GM12878 (cell line): ENCODE data around the gene EPO. TPM values are rescaled to one million over a fixed set of nuclear protein-coding genes. Genes with fewer than 3 reads are reported as not detected.

Experiments used
- ATAC-seq: fragments of 200-7000 bp; cut with Tn5 transposase; 3 replicates; pipeline ENCODE4 v1.9.1; 2020; ENCODE audit warnings: mild to moderate bottlenecking, moderate library complexity
- BruUV-seq: library from RNA; stranded (reverse); fragments of 400-500 nt; replicated peaks from 2 replicates; lab custom pipeline; 2021; lab: Mats Ljungman, UMichigan
- CTCF ChIA-PET: fragments of 300-600 bp; sonication (Branson Sonifier 250); formaldehyde crosslinking; extraction: SDS; loops from one replicate; lab custom pipeline; 2021; ENCODE audit warnings: inconsistent platforms; lab: Yijun Ruan, JAX
- POLR2A ChIA-PET: fragments of 350-600 bp; formaldehyde crosslinking; extraction: SDS; loops from one replicate; lab custom pipeline; 2021; ENCODE audit warnings: inconsistent platforms; lab: Charles Lee
- RAD21 ChIA-PET: fragments of 300-600 bp; sonication (Branson Sonifier 250); formaldehyde crosslinking; loops from one replicate; lab custom pipeline; 2023; ENCODE audit warnings: antibody characterized with exemption; ENCODE audit not compliant: unreplicated experiment; lab: Charles Lee
- SMC1A ChIA-PET: fragments of 300-600 bp; sonication (Branson Sonifier 250); formaldehyde crosslinking; loops from one replicate; lab custom pipeline; 2023; ENCODE audit not compliant: unreplicated experiment, uncharacterized antibody; lab: Charles Lee
- DNase-seq: peaks from one replicate; pipeline ENCODE4 v3.0.0-alpha.2; 2011; ENCODE audit warnings: low read depth, low spot score
- FAIRE-seq: peaks from 3 replicates; lab custom pipeline; 2011; peaks lifted over from hg19 to GRCh38; lab: Jason Lieb, UNC
- H2AFZ ChIP-seq: 2 replicates; pipeline ENCODE4 v1.6.0; 2011; ENCODE audit warnings: low read depth, low read length, control low read depth; ENCODE audit not compliant: control insufficient read depth
- H3K27ac ChIP-seq: 2 replicates; pipeline ENCODE4 v1.5.1; 2011; ENCODE audit warnings: control low read depth; ENCODE audit not compliant: control insufficient read depth, insufficient read depth
- H3K27me3 ChIP-seq, 2 experiments: replicated peaks in 1 of 2; 2 replicates each; pipeline versions ENCODE4 v1.6.0 to v1.6.1; 2011; ENCODE audit warnings: low read length in 1 of 2; ENCODE audit not compliant: control insufficient read depth in 2 of 2, insufficient read depth in 2 of 2
- H3K36me3 ChIP-seq, 2 experiments: 2 replicates each; pipeline ENCODE4 v1.5.1; 2011; ENCODE audit warnings: low read length in 1 of 2; ENCODE audit not compliant: control insufficient read depth in 2 of 2, insufficient read depth in 2 of 2
- H3K4me1 ChIP-seq: 2 replicates; pipeline ENCODE4 v1.6.1; 2011; ENCODE audit warnings: mild to moderate bottlenecking, low read length, moderate library complexity, mixed read lengths; ENCODE audit not compliant: control insufficient read depth, insufficient read depth
- H3K4me2 ChIP-seq: 2 replicates; pipeline ENCODE4 v1.6.0; 2011; ENCODE audit warnings: control low read depth; ENCODE audit not compliant: control insufficient read depth, insufficient read depth
- H3K4me3 ChIP-seq: fragments of 200-600 bp; sonication (generic); 2 replicates; pipeline ENCODE4 v1.5.1; 2016
- H3K79me2 ChIP-seq: 2 replicates; pipeline ENCODE4 v1.6.0; 2011; ENCODE audit warnings: low read length; ENCODE audit not compliant: control insufficient read depth, insufficient read depth
- H3K9ac ChIP-seq: 2 replicates; pipeline ENCODE4 v1.8.0; 2011; ENCODE audit warnings: low read length, control low read depth, mixed read lengths; ENCODE audit not compliant: control insufficient read depth, insufficient read depth
- H3K9me3 ChIP-seq: replicated peaks from 3 replicates; pipeline ENCODE4 v1.5.1; 2011; ENCODE audit warnings: mild to moderate bottlenecking, low read length; ENCODE audit not compliant: control insufficient read depth, insufficient read depth
- H4K20me1 ChIP-seq: 2 replicates; pipeline ENCODE4 v1.6.0; 2011; ENCODE audit not compliant: control insufficient read depth, insufficient read depth
- BCL11A ChIP-seq: IDR thresholded peaks from 2 replicates; pipeline ENCODE4 v1.6.1; 2011; ENCODE audit warnings: low read depth, low read length
- BMI1 ChIP-seq: fragments of 450-650 bp; IDR thresholded peaks from 2 replicates; pipeline ENCODE4 v1.6.1; 2016; ENCODE audit warnings: mild to moderate bottlenecking, moderate library complexity, borderline replicate concordance
- CHD2 ChIP-seq: IDR thresholded peaks from 2 replicates; pipeline ENCODE4 v1.6.1; 2011; ENCODE audit warnings: low read depth, low read length, improper control_type of control experiment, borderline replicate concordance
- EGR1 ChIP-seq, 2 experiments: IDR thresholded peaks; 1 replicate in 1 of 2; 2 replicates in 1 of 2; pipeline ENCODE4 v1.6.1; 2011 to 2012; ENCODE audit warnings: low read depth in 2 of 2, low read length in 2 of 2, borderline replicate concordance in 1 of 2, mild to moderate bottlenecking in 1 of 2, moderate library complexity in 1 of 2
- FOXM1 ChIP-seq: IDR thresholded peaks from 2 replicates; pipeline ENCODE4 v1.6.1; 2012; ENCODE audit warnings: low read depth, mild to moderate bottlenecking, inconsistent platforms, low read length, moderate library complexity
- KDM1A ChIP-seq: fragments of 200-600 bp; sonication (generic); IDR thresholded peaks from 2 replicates; pipeline ENCODE4 v1.6.1; 2016; ENCODE audit warnings: borderline replicate concordance
- NBN ChIP-seq: fragments of 450-650 bp; IDR thresholded peaks from 2 replicates; pipeline ENCODE4 v1.6.1; 2016
- PAX5 ChIP-seq: IDR thresholded peaks from 2 replicates; pipeline ENCODE4 v1.6.1; 2011; ENCODE audit warnings: low read depth, low read length, borderline replicate concordance
- POLR2AphosphoS2 ChIP-seq: IDR thresholded peaks from 2 replicates; pipeline ENCODE4 v1.6.1; 2011; ENCODE audit warnings: low read depth, mild to moderate bottlenecking, low read length, improper control_type of control experiment, moderate library complexity
- RUNX3 ChIP-seq: IDR thresholded peaks from 2 replicates; pipeline ENCODE4 v1.6.1; 2012; ENCODE audit warnings: low read length, inconsistent platforms
- SP1 ChIP-seq: IDR thresholded peaks from one replicate; pipeline ENCODE4 v1.6.1; 2011; ENCODE audit warnings: low read depth, low read length
- ZNF207 ChIP-seq: fragments of 450-650 bp; IDR thresholded peaks from 2 replicates; pipeline ENCODE4 v1.6.1; 2014; ENCODE audit warnings: antibody characterized with exemption, mild to moderate bottlenecking, borderline replicate concordance
- ZNF274 ChIP-seq: IDR thresholded peaks from one replicate; pipeline ENCODE4 v1.8.0; 2011; ENCODE audit not compliant: insufficient read length, insufficient read depth
- WGBS: methylation state at CpG from one replicate; pipeline ENCODE4 v1.1.6; 2016; ENCODE audit warnings: low lambda C conversion rate; ENCODE audit not compliant: insufficient replicate concordance, insufficient coverage; ENCODE audit errors: missing lambda C conversion rate; 5-methylcytosine and 5-hydroxymethylcytosine counted together
- in situ Hi-C: fragments of 300-500 bp; cut with MboI; formaldehyde crosslinking; loops from 9 replicates; pipeline ENCODE4 v1.14.3; 2018; ENCODE audit warnings: mixed read lengths
- intact Hi-C: fragments of 100-400 bp; cut with micrococcal nuclease; formaldehyde crosslinking; loops from one replicate; pipeline ENCODE4 v1.14.2; 2022; ENCODE audit not compliant: unreplicated experiment
- polyA plus RNA-seq, 11 experiments: library from polyadenylated mRNA; depleted of rRNA in 4 of 11; unstranded in 6 of 11; stranded (reverse) in 5 of 11; fragments of >200 nt; fragmentation: Nextera tagmentation in 4 of 11; fragmentation: Illumina TruSeq in 1 of 11; extraction: Ambion mirVana in 4 of 11; extraction: Trizol in 1 of 11; gene quantifications; 1 replicate in 1 of 11; 2 replicates in 10 of 11; pipeline versions ENCODE4 v1.2.1 to v1.2.3, GENCODE V29; 2011 to 2016; ENCODE audit warnings: inconsistent platforms in 2 of 11, missing spikeins in 2 of 11, low read depth in 1 of 11
- total RNA-seq, 4 experiments: library from RNA; depleted of rRNA in 3 of 4; stranded (reverse); fragments of >200 nt in 3 of 4; fragmentation: Illumina TruSeq in 1 of 4; extraction: Trizol in 1 of 4; gene quantifications; 2 replicates each; pipeline versions ENCODE4 v1.2.1 to v1.2.3, GENCODE V29; 2013 to 2021
- TF ChIP-seq, protein P1 (sequence below): fragments of 150-350 bp; IDR thresholded peaks from 2 replicates; pipeline ENCODE4 v1.6.1; 2016; ENCODE audit warnings: low read depth, low read length
- TF ChIP-seq, protein P2 (sequence below): fragments of 450-650 bp; IDR thresholded peaks from 2 replicates; pipeline ENCODE4 v1.6.1; 2016; ENCODE audit warnings: mild to moderate bottlenecking
- TF ChIP-seq, protein P3 (sequence below), 3 experiments: IDR thresholded peaks in 2 of 3; conservative IDR thresholded peaks in 1 of 3; 2 replicates each; pipeline ENCODE4 v1.5.1; 2011; ENCODE audit warnings: low read depth in 3 of 3, low read length in 3 of 3, mild to moderate bottlenecking in 3 of 3, control low read depth in 2 of 3, moderate library complexity in 2 of 3, inconsistent platforms in 1 of 3, mixed read lengths in 1 of 3; ENCODE audit not compliant: control insufficient read depth in 2 of 3, insufficient read depth in 1 of 3; ENCODE audit errors: extremely low read depth in 1 of 3
- TF ChIP-seq, protein P4 (sequence below): fragments of 150-350 bp; IDR thresholded peaks from 2 replicates; pipeline ENCODE4 v1.6.1; 2014; ENCODE audit warnings: mild to moderate bottlenecking, low read depth, low read length

Gene EPO
- total and polyA plus RNA-seq, 10 of the 15 experiments (the other 5 are each of a cell fraction or from before 2014, with no cell fraction given): 0.06 to 0.19 TPM; not detected in 8

DNA sequence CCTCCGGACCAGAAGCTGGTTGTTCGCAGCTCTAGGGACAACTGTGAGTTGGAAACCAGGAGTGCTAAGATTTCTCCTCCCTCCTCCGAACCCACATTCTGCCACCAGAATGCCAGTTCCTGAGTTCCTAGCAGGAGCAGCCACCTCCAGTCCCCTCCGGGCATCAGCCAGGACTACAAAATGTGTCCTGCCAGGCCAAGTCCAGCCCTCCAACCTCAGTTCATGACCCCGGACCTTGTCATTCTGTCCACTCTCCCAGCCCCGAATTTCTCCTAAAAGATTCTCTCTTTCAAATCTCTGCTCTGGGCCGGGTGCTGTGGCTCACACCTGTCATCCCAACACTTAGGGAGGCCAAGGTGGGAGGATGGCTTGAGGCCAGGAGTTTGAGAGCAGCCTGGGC lies 15.5 kb downstream of the EPO start (continued):
- TF ChIP-seq BMI1 (no peak), NBN (no peak), FOXM1 (no peak), KDM1A (no peak), PAX5 (no peak)
- TF ChIP-seq, protein P1, sequence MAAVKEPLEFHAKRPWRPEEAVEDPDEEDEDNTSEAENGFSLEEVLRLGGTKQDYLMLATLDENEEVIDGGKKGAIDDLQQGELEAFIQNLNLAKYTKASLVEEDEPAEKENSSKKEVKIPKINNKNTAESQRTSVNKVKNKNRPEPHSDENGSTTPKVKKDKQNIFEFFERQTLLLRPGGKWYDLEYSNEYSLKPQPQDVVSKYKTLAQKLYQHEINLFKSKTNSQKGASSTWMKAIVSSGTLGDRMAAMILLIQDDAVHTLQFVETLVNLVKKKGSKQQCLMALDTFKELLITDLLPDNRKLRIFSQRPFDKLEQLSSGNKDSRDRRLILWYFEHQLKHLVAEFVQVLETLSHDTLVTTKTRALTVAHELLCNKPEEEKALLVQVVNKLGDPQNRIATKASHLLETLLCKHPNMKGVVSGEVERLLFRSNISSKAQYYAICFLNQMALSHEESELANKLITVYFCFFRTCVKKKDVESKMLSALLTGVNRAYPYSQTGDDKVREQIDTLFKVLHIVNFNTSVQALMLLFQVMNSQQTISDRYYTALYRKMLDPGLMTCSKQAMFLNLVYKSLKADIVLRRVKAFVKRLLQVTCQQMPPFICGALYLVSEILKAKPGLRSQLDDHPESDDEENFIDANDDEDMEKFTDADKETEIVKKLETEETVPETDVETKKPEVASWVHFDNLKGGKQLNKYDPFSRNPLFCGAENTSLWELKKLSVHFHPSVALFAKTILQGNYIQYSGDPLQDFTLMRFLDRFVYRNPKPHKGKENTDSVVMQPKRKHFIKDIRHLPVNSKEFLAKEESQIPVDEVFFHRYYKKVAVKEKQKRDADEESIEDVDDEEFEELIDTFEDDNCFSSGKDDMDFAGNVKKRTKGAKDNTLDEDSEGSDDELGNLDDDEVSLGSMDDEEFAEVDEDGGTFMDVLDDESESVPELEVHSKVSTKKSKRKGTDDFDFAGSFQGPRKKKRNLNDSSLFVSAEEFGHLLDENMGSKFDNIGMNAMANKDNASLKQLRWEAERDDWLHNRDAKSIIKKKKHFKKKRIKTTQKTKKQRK: no peak
- TF ChIP-seq, protein P2, sequence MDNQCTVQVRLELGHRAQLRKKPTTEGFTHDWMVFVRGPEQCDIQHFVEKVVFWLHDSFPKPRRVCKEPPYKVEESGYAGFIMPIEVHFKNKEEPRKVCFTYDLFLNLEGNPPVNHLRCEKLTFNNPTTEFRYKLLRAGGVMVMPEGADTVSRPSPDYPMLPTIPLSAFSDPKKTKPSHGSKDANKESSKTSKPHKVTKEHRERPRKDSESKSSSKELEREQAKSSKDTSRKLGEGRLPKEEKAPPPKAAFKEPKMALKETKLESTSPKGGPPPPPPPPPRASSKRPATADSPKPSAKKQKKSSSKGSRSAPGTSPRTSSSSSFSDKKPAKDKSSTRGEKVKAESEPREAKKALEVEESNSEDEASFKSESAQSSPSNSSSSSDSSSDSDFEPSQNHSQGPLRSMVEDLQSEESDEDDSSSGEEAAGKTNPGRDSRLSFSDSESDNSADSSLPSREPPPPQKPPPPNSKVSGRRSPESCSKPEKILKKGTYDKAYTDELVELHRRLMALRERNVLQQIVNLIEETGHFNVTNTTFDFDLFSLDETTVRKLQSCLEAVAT: no peak

DNA sequence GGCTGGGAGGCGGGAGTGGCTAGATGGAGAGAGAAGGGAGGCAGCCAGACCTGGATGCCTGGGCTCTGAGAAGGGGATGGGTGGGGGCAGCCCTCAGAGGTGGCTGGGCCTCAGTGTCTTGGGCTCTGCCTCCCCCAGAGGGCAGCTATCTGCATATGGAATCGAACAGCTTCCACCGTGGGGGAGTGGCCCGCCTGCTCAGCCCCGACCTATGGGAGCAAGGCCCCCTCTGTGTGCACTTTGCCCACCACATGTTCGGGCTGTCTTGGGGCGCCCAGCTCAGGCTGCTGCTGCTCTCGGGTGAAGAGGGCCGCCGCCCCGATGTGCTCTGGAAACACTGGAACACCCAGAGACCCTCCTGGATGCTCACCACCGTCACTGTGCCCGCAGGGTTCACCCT lies 16.4 kb downstream of the EPO start:
- Histone ChIP-seq H3K9me3 (no peaks in the 10 kb centered on the region), H3K4me2 (no peak overlapping the region), H3K27me3 (peaks cover 1 to 2% of the 10 kb centered on the region in 2 experiments; a peak in 3 of 4 replicates), H3K4me3 (no peak overlapping the region), H2AFZ (no peak overlapping the region), H3K4me1 (no peaks in the 10 kb centered on the region; the same call in 1 of the 2 replicates), H3K9ac (no peak overlapping the region), H3K79me2 (no peaks in the 10 kb centered on the region), H3K36me3 (no peaks in the 10 kb centered on the region), H3K27ac (no peak overlapping the region), H4K20me1 (no peaks in the 10 kb centered on the region)
- CTCF ChIA-PET: no interaction called here
- ATAC-seq (no peak), FAIRE-seq (no peak), DNase-seq (no peak)
- POLR2A ChIA-PET: no interaction called here
- RAD21 ChIA-PET: no interaction called here
- intact Hi-C loops: no loop called here
- SMC1A ChIA-PET: no interaction called here
- BruUV-seq: no TSS peak
- in situ Hi-C loops: no loop called here
- WGBS: 37% methylated on average over 13 of the region's 13 CpGs
- TF ChIP-seq EGR1 (IDR thresholded peaks at IDR 0.05; ENCODE audit: borderline replicate concordance in 1 of 2, low read depth in 2 of 2, low read length in 2 of 2) (no peak), ZNF274 (no peak), BCL11A (no peak), ZNF207 (no peak), POLR2AphosphoS2 (no peak), SP1 (no peak), RUNX3 (no peak), CHD2 (no peak)
- TF ChIP-seq, protein P3, sequence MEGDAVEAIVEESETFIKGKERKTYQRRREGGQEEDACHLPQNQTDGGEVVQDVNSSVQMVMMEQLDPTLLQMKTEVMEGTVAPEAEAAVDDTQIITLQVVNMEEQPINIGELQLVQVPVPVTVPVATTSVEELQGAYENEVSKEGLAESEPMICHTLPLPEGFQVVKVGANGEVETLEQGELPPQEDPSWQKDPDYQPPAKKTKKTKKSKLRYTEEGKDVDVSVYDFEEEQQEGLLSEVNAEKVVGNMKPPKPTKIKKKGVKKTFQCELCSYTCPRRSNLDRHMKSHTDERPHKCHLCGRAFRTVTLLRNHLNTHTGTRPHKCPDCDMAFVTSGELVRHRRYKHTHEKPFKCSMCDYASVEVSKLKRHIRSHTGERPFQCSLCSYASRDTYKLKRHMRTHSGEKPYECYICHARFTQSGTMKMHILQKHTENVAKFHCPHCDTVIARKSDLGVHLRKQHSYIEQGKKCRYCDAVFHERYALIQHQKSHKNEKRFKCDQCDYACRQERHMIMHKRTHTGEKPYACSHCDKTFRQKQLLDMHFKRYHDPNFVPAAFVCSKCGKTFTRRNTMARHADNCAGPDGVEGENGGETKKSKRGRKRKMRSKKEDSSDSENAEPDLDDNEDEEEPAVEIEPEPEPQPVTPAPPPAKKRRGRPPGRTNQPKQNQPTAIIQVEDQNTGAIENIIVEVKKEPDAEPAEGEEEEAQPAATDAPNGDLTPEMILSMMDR (IDR thresholded peaks at IDR 0.05 in 2 of 3, conservative IDR thresholded peaks at IDR 0.05 in 1 of 3; ENCODE audit: control insufficient read depth in 2 of 3, extremely low read depth in 1 of 3, insufficient read depth in 1 of 3, low read depth in 3 of 3, low read length in 3 of 3): no peak
- TF ChIP-seq, protein P4, sequence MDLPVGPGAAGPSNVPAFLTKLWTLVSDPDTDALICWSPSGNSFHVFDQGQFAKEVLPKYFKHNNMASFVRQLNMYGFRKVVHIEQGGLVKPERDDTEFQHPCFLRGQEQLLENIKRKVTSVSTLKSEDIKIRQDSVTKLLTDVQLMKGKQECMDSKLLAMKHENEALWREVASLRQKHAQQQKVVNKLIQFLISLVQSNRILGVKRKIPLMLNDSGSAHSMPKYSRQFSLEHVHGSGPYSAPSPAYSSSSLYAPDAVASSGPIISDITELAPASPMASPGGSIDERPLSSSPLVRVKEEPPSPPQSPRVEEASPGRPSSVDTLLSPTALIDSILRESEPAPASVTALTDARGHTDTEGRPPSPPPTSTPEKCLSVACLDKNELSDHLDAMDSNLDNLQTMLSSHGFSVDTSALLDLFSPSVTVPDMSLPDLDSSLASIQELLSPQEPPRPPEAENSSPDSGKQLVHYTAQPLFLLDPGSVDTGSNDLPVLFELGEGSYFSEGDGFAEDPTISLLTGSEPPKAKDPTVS: no peak
